22Rv1 (cell line): ENCODE measurements around the gene MRPL42.

Experiments used
- H3K27ac ChIP-seq: fragments of 450-650 bp; 2 replicates; pipeline ENCODE4 v1.5.1; 2017
- ZFX ChIP-seq: fragments of 450-650 bp; IDR thresholded peaks from 2 replicates; pipeline ENCODE4 v1.6.1; 2017; ENCODE audit warnings: antibody characterized with exemption, borderline replicate concordance
- TF ChIP-seq, protein P1 (sequence below): fragments of 450-650 bp; IDR thresholded peaks from 2 replicates; pipeline ENCODE4 v1.5.1; 2017; ENCODE audit warnings: mild to moderate bottlenecking

MRPL42 gene

DNA sequence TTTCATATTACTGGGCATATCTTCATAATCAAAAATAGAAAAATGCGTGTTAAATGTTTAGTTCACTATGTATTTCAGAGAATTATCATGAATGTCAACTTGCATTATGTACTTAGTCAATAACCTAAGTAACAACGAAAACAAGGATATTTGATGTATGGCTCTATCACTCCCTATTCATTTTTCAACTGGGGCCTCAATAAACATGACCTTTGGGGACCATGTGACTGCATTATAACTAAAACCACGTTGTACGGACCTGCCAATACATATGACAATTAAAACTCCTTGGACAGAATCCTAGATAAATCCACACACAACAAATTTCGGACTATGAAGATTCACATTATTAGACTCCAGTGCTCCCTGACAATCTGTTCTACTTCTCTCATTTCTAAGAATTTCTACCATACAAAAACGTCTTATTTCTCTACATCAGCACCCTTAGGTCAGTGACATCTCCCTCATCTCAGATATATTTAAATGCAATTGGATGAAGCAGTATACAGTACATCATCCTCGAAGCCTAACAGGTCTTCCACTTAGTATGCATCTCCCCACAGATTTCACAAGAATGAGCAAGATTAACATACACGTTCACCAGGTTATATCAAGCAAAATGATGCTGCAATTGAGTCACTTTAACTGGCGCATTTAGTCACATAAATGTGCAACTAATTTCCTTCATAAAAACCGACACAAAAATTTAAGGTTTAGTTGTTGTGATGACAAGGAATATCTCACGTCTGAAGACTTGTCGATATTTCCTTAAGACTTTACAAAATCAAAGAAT, 27.1 kb upstream of the MRPL42 start:
- TF ChIP-seq, protein P1, sequence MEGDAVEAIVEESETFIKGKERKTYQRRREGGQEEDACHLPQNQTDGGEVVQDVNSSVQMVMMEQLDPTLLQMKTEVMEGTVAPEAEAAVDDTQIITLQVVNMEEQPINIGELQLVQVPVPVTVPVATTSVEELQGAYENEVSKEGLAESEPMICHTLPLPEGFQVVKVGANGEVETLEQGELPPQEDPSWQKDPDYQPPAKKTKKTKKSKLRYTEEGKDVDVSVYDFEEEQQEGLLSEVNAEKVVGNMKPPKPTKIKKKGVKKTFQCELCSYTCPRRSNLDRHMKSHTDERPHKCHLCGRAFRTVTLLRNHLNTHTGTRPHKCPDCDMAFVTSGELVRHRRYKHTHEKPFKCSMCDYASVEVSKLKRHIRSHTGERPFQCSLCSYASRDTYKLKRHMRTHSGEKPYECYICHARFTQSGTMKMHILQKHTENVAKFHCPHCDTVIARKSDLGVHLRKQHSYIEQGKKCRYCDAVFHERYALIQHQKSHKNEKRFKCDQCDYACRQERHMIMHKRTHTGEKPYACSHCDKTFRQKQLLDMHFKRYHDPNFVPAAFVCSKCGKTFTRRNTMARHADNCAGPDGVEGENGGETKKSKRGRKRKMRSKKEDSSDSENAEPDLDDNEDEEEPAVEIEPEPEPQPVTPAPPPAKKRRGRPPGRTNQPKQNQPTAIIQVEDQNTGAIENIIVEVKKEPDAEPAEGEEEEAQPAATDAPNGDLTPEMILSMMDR, result no peak
- TF ChIP-seq ZFX, result no peak
- no peak overlapping the region for H3K27ac ChIP-seq

DNA sequence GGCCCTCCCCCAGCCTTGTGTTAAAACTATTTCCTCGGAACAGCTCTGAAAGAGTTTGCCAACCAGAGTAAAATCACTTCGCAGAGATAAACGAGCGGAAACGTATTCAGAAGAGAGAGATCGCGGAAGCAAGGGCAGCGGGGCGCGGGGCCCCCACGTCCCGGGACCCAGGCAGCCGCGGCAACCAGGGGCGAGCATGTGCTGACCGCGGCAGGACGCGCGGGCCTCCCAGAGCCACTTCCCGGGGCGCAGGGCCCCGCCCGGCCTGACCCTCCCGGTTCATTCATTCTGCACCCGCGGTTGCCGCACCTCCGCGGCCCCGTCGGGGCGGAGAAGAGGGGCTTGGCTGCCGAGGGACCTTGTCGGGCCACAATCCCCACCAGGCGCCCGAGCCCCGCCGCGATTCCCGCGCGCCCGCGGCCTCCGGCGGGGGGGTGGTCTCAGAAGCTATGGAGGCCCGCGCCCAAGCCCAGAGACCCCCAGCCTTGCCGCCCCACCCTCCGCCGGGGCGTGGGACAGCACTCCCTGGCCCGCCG, 26.2 kb upstream of the MRPL42 start:
- H3K27ac ChIP-seq, result peak overlapping the region; percentile 97
- TF ChIP-seq, protein P1, result no peak
- TF ChIP-seq ZFX, result no peak

DNA sequence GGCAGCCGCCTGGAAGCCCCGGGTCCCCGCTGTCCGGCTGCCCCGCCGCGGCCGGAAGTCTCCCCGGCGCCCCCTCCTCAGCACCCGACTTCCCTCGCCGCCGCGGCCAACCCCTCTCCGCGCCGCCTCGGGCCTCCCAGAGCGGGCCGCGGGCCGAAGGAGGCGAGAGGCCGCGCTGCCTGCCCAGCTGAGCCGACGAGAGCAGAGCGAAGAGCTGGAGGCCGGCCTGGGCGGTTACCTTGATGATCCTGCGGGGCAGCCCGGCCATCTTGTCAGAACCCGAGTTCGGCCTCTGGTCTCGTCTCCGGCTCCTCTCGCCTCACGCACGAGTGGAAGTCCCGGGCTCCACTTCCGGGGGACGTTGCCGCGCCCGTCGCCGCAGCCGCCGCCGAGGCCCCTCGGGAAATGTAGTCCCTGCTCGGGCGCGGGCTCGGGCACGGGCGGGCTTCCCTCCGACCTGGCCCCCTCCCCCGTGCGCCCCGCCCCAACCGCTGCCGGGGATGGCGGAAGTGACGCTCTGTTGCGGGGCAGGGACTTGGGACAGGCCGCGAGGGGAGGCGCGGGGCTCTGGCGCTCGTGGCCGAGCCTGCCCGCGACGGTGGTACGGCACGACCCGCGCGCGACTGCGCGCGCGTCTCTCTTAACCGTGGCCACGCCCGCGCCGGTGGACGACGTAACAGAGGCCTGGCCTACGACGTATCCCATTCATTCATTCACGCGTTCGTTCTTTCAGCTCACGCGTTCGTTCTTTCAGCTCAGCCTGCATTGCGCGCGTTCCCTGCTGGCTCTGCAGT, 25.5 kb upstream of the MRPL42 start, which contains the start of gene UBE2N:
Gene UBE2N, minus strand, starts transcription at position 331 of the 794 bp plus-strand sequence. Its CDS starts 63 bp downstream, at position 268.
- H3K27ac ChIP-seq, result peak within 1 kb of the TSS; percentile 97
- no peak for TF ChIP-seq ZFX
- TF ChIP-seq, protein P1, result no peak; the same call in 1 of the 2 replicates

DNA sequence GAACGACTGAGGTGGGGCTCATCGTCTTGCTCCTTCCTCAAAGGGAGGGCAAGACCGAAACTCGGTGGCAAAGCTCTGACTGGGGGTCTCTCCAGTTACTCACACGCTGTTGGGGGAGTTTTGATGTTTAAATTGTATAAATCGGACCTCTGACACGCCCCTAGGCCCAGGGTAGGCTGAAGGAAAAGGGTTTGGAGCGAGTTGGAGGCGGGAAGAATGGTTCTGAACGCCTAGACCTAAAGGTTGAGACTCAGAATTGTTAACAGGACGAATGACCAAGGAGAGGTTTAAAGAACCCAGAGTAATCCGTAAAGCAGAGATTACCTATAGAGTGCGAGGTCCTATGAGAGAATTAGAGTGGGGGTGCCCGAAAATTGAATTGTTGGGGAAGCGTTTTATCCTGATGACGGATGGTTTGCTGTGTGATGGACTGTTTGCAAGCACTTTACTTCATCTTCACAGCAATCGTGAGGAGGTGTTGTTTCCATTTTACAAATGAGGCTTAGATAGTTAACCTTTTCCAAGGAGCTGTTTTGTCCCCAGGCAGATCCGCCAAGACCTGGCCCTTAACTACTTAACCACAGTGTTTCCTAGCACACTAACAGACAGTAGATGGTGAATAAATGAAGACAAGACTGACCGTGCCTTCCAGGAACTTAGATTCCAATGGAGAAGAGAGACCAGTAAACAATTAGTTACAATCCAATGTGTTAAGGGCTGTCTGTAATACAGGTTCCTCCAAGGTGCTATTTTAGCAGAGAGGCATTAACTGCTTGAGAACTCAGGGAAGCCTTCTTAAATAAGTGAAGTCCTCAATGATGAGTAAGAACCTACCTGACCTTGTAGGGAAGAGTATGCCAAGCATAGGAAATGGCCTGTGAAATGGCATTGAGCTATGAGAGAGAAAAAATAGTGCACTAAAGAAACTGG, 24.6 kb upstream of the MRPL42 start:
- peak overlapping the region; percentile 97 for H3K27ac ChIP-seq
- TF ChIP-seq, protein P1, result no peak
- TF ChIP-seq ZFX, result no peak

DNA sequence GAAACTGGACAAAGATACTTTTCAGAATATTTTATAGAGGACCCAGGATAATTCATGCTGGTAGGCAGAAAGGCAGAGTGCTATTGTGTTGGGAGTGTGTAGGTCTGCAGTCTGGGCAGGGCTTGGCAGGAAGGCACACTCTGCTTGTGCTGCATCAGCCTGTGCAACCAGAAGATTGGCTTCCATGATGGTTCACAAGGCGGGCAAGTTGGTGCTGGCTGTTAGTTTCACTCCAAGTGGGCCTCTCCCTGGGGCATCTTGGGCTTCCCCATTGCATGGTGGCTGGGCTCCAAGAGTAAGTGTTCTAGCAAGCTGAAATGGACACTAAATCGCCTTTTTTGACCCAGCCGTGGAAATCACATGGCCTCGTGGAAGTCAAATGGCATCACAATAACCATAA, 23.7 kb upstream of the MRPL42 start:
- peak overlapping the region; percentile 97 for H3K27ac ChIP-seq
- TF ChIP-seq ZFX, result no peak
- TF ChIP-seq, protein P1, result no peak

DNA sequence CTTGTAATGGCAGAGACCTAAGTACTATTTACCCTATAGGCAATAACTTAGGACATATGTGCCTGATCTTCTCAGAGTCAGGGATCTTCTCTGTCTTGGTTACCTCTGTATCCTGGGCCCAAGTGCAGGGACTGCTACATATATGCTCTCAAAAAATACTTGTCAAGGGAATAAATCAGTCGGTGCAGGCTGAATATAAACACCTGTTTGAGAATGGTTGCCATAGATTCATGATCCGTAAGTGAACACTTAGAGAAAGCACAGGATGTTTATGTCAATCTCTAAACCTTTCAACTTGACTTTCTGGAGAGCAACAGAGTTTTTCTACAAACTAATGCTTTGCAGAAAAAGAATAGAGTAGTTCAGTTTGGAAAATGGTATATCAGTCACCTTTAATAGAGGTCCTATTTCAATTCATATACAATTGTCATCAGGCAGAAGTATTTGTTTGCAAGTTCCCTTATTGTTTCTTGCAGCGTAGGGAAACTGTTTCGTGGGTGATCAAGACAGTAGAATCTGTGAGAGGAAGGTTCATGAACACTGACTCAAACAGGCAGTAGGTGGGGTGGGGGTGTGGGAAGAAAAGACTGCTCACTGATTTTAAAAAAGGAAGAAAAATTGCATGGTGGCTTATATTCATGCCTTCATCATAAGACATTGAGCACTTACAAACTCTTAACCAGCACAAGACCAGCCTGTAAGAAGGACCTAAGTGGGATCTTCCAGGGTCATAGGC, 19.6 kb upstream of the MRPL42 start:
- TF ChIP-seq, protein P1, result no peak
- TF ChIP-seq ZFX, result no peak
- H3K27ac ChIP-seq, result no peak overlapping the region
